Neuronal stem cell (in vitro differentiated cells): ENCODE measurements around the gene ANXA1. TPM values are rescaled to one million over a fixed set of nuclear protein-coding genes. Genes with fewer than 3 reads are reported as not detected.
"Not testable (repeated sequence)": the region's sequence is repeated elsewhere in the genome, so short reads cannot be mapped to it uniquely, and the experiment has no call there.

Source experiments
- DNase-seq: peaks from one replicate; pipeline ENCODE4 v3.0.0-alpha.2; 2013; ENCODE audit warnings: low spot score
- H2AFZ ChIP-seq: one replicate; pipeline ENCODE4 v1.6.1; 2013; ENCODE audit warnings: mild to moderate bottlenecking, low read length, inconsistent platforms
- H2AK5ac ChIP-seq: 2 replicates; pipeline ENCODE4 v1.6.1; 2013; ENCODE audit warnings: low read depth, mild to moderate bottlenecking, inconsistent platforms, low read length, moderate library complexity, mixed read lengths
- H2BK120ac ChIP-seq: 2 replicates; pipeline ENCODE4 v1.6.1; 2013; ENCODE audit warnings: low read depth, mild to moderate bottlenecking, inconsistent platforms, low read length, moderate library complexity, mixed read lengths
- H2BK12ac ChIP-seq: one replicate; pipeline ENCODE4 v1.6.1; 2013; ENCODE audit warnings: low read length, inconsistent platforms
- H2BK15ac ChIP-seq: 2 replicates; pipeline ENCODE4 v1.6.1; 2013; ENCODE audit warnings: mild to moderate bottlenecking, low read length, inconsistent platforms, mixed read lengths
- H2BK5ac ChIP-seq: one replicate; pipeline ENCODE4 v1.6.1; 2013; ENCODE audit warnings: inconsistent platforms, mild to moderate bottlenecking, low read length, moderate library complexity
- H3K14ac ChIP-seq: one replicate; pipeline ENCODE4 v1.6.1; 2013; ENCODE audit warnings: low read length, inconsistent platforms
- H3K18ac ChIP-seq: 2 replicates; pipeline ENCODE4 v1.6.1; 2013; ENCODE audit warnings: low read length, inconsistent platforms
- H3K23ac ChIP-seq: 2 replicates; pipeline ENCODE4 v1.6.1; 2013; ENCODE audit warnings: low read depth, mild to moderate bottlenecking, mixed read lengths, low read length, inconsistent platforms; ENCODE audit not compliant: poor library complexity
- H3K27ac ChIP-seq: replicated peaks from 3 replicates; pipeline ENCODE4 v1.5.1; 2013; ENCODE audit warnings: low read length, inconsistent platforms
- H3K27me3 ChIP-seq, 3 experiments: 2 replicates each; pipeline ENCODE4 v1.6.1; 2013; ENCODE audit warnings: low read length in 3 of 3, mild to moderate bottlenecking in 2 of 3, inconsistent platforms in 1 of 3, low read depth in 1 of 3, mixed read lengths in 1 of 3, moderate library complexity in 1 of 3; ENCODE audit not compliant: control insufficient read depth in 3 of 3, insufficient read depth in 3 of 3
- H3K36me3 ChIP-seq, 2 donors: replicated peaks in 1 of 2; 2 replicates each; pipeline ENCODE4 v1.6.1; 2013; ENCODE audit warnings: low read length in 2 of 2; ENCODE audit not compliant: control insufficient read depth in 2 of 2, insufficient read depth in 2 of 2
- H3K4ac ChIP-seq: 2 replicates; pipeline ENCODE4 v1.6.1; 2013; ENCODE audit warnings: inconsistent platforms, mild to moderate bottlenecking, low read length, moderate library complexity
- H3K4me1 ChIP-seq, 2 donors: 1 replicate in 1 of 2; 2 replicates in 1 of 2; pipeline ENCODE4 v1.6.1; 2013; ENCODE audit warnings: low read length in 2 of 2, low read depth in 1 of 2; ENCODE audit not compliant: control insufficient read depth in 2 of 2, insufficient read depth in 1 of 2
- H3K4me2 ChIP-seq: one replicate; pipeline ENCODE4 v1.6.1; 2013; ENCODE audit warnings: mild to moderate bottlenecking, low read length, inconsistent platforms; ENCODE audit not compliant: insufficient read depth, poor library complexity, severe bottlenecking
- H3K4me3 ChIP-seq, 2 donors: 2 replicates each; pipeline ENCODE4 v1.5.1; 2013; ENCODE audit warnings: low read length in 2 of 2, mild to moderate bottlenecking in 2 of 2, inconsistent platforms in 1 of 2, moderate library complexity in 1 of 2
- H3K79me1 ChIP-seq: one replicate; pipeline ENCODE4 v1.6.1; 2013; ENCODE audit warnings: low read depth, mild to moderate bottlenecking, inconsistent platforms, low read length, moderate library complexity
- H3K9ac ChIP-seq: one replicate; pipeline ENCODE4 v1.6.1; 2013; ENCODE audit warnings: mild to moderate bottlenecking, low read depth, low read length, inconsistent platforms; ENCODE audit not compliant: poor library complexity
- H3K9me3 ChIP-seq, 2 donors: replicated peaks in 1 of 2; 2 replicates each; pipeline versions ENCODE3 to v1.6.1; 2013; ENCODE audit warnings: low read length in 2 of 2, mild to moderate bottlenecking in 2 of 2, inconsistent platforms in 1 of 2, low read depth in 1 of 2, mixed read lengths in 1 of 2, moderate library complexity in 1 of 2; ENCODE audit not compliant: control insufficient read depth in 2 of 2, insufficient read depth in 1 of 2
- H4K8ac ChIP-seq: one replicate; pipeline ENCODE4 v1.6.1; 2013; ENCODE audit warnings: low read depth, mild to moderate bottlenecking, inconsistent platforms, low read length, moderate library complexity
- H4K91ac ChIP-seq: one replicate; pipeline ENCODE4 v1.6.1; 2013; ENCODE audit warnings: low read length, low read depth, mild to moderate bottlenecking, inconsistent platforms; ENCODE audit not compliant: poor library complexity
- WGBS, 2 donors: extraction: QIAGEN DNeasy Blood & Tissue Kit; methylation state at CpG; one replicate each; pipeline ENCODE4 v1.1.7; 2013; ENCODE audit warnings: missing lambda C conversion rate in 2 of 2, mixed read lengths in 1 of 2; ENCODE audit not compliant: insufficient read length in 2 of 2, insufficient replicate concordance in 1 of 2; ENCODE audit errors: extremely low coverage in 2 of 2; 5-methylcytosine and 5-hydroxymethylcytosine counted together
- polyA plus RNA-seq, 2 experiments: library from polyadenylated mRNA; stranded (reverse); fragments of 200-250 nt; gene quantifications; one replicate each; pipeline ENCODE4 v1.2.3, GENCODE V29; 2013

The ANXA1 gene, protein sequence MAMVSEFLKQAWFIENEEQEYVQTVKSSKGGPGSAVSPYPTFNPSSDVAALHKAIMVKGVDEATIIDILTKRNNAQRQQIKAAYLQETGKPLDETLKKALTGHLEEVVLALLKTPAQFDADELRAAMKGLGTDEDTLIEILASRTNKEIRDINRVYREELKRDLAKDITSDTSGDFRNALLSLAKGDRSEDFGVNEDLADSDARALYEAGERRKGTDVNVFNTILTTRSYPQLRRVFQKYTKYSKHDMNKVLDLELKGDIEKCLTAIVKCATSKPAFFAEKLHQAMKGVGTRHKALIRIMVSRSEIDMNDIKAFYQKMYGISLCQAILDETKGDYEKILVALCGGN
- polyA plus RNA-seq (2013, experiment 1 of 2) = 9.0 TPM
- 9.4 TPM for polyA plus RNA-seq (2013, experiment 2 of 2)

DNA sequence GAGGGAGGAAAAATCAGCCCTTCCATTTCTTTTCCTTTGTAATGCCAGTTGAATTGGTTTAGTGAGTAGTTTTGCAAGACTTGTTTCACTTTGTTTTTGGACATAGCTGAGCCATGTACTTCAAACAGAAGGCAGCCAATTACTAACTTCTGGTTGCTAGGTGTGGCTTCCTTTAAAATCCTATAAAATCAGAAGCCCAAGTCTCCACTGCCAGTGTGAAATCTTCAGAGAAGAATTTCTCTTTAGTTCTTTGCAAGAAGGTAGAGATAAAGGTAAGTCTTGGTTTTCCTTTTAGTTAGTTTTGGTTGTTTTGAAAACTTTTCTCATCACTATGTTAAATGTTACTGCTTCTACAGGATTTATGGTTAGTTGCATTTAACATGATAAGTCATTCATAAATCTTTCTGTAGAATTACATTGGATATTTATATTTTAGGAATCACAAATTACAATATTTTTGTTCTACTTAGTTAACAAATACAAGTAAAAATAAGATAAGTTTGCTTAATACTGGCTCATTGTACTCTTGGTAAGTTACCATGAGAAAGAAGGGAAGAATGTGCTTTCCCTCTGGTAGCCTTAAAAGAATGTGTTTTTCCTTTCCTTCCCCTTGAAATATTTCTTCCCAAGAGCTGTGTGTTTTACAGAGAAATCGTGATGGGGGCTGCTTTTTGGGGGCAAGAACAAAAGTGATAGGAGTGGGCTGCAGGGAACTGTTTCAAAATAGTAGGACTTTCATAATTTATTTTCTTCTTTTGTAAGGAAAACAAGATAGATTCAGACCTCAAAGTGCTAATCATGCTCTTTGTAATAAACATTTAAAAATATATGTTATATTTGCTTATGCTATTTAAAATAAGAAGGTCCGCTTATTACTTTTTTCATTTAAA is at the start of gene ANXA1:
ANXA1 (plus strand) TSS at position 213 of the 890 bp plus-strand sequence. CDS start 6,671 bp downstream, outside the sequence.
- no peak within 1 kb of the TSS for H2BK12ac ChIP-seq
- no peak within 1 kb of the TSS for H4K91ac ChIP-seq
- peaks cover 0 to 16% of the 10 kb centered on the region in 2 donors for H3K4me1 ChIP-seq
- H2AK5ac ChIP-seq = no peak within 1 kb of the TSS
- no peak within 1 kb of the TSS for H3K14ac ChIP-seq
- H3K9ac ChIP-seq = no peak within 1 kb of the TSS
- H3K18ac ChIP-seq = no peak within 1 kb of the TSS
- no peak within 1 kb of the TSS for H2BK5ac ChIP-seq
- whole genome bisulfite sequencing, 2 donors = no CpG with 5 or more reads among the region's 2 CpGs
- no peak within 1 kb of the TSS for H2BK120ac ChIP-seq
- H3K4ac ChIP-seq = no peak within 1 kb of the TSS
- H4K8ac ChIP-seq = no peak within 1 kb of the TSS
- no peak within 1 kb of the TSS for H3K4me3 ChIP-seq
- H3K23ac ChIP-seq = no peak within 1 kb of the TSS
- no peaks in the 10 kb centered on the region for H3K9me3 ChIP-seq
- no peak for DNase-seq
- H3K79me1 ChIP-seq = no peaks in the 10 kb centered on the region
- no peaks in the 10 kb centered on the region for H3K27me3 ChIP-seq
- H3K27ac ChIP-seq = no peak within 1 kb of the TSS
- no peaks in the 10 kb centered on the region for H3K36me3 ChIP-seq
- H2AFZ ChIP-seq = peak within 1 kb of the TSS; percentile 71
- H3K4me2 ChIP-seq = no peak within 1 kb of the TSS
- H2BK15ac ChIP-seq = no peak within 1 kb of the TSS

- Histone ChIP-seq H3K23ac (no peak overlapping the region), H2AK5ac (no peak overlapping the region), H2BK15ac (no peak overlapping the region), H3K79me1 (no peaks in the 10 kb centered on the region), H3K4me1 (no peaks in the 10 kb centered on the region), H2BK12ac (no peak overlapping the region), H3K14ac (no peak overlapping the region), H3K9me3 (no peaks in the 10 kb centered on the region), H3K4me2 (no peak overlapping the region), H3K4ac (no peak overlapping the region), H3K36me3 (no peaks in the 10 kb centered on the region), H4K91ac (no peak overlapping the region), H3K9ac (no peak overlapping the region), H2BK120ac (no peak overlapping the region), H3K27me3 (no peaks in the 10 kb centered on the region), H4K8ac (no peak overlapping the region), H3K18ac (no peak overlapping the region), H2BK5ac (no peak overlapping the region), H3K27ac (no peak overlapping the region), H2AFZ (peak overlapping the region; percentile 30), H3K4me3 (no peak overlapping the region)
- no CpG with 5 or more reads among the region's 4 CpGs for WGBS, 2 donors
- DNase-seq = no peak
Measured at GRCh38 chr9:73104342-73104741, 47.3 kb upstream of the ANXA1 start.

GRCh38 chr9:73104921-73105320 is 46.7 kb upstream of the ANXA1 start:
- no peak overlapping the region for H2BK15ac ChIP-seq

GRCh38 chr9:73107489-73108069 is 44.1 kb upstream of the ANXA1 start:
- not testable (repeated sequence) for H2AFZ ChIP-seq, H3K9me3 ChIP-seq, H2BK12ac ChIP-seq, H3K14ac ChIP-seq, H3K23ac ChIP-seq, H3K36me3 ChIP-seq, H3K18ac ChIP-seq, H4K91ac ChIP-seq, H3K79me1 ChIP-seq, H2BK5ac ChIP-seq, H2BK15ac ChIP-seq, H4K8ac ChIP-seq, H3K4me2 ChIP-seq, H3K4me1 ChIP-seq, H3K27me3 ChIP-seq, H2BK120ac ChIP-seq, H3K4me3 ChIP-seq, H2AK5ac ChIP-seq, H3K4ac ChIP-seq, H3K9ac ChIP-seq, H3K27ac ChIP-seq
- peak; percentile 11 for DNase-seq
- no CpG with 5 or more reads among the region's 5 CpGs for WGBS, 2 donors

More at GRCh38 chr9:73104921-73105320, 46.7 kb upstream of the ANXA1 start:
- Histone ChIP-seq H3K79me1 (no peaks in the 10 kb centered on the region), H3K36me3 (no peaks in the 10 kb centered on the region), H4K8ac (no peak overlapping the region), H3K9me3 (no peaks in the 10 kb centered on the region), H3K4me1 (no peaks in the 10 kb centered on the region), H3K23ac (no peak overlapping the region), H2AK5ac (no peak overlapping the region), H3K27ac (no peak overlapping the region), H2BK120ac (no peak overlapping the region), H3K18ac (no peak overlapping the region), H3K27me3 (no peaks in the 10 kb centered on the region), H3K4me3 (no peak overlapping the region), H3K9ac (no peak overlapping the region), H3K14ac (no peak overlapping the region), H2BK12ac (no peak overlapping the region), H2AFZ (no peak overlapping the region), H2BK5ac (no peak overlapping the region), H4K91ac (no peak overlapping the region), H3K4ac (no peak overlapping the region), H3K4me2 (no peak overlapping the region)
- WGBS, 2 donors = no CpG with 5 or more reads among the region's 3 CpGs
- no peak for DNase-seq
